HepG2 (cell line): ENCODE measurements around the gene PPP1R12B. TPM values are rescaled to one million over a fixed set of nuclear protein-coding genes. Genes with fewer than 3 reads are reported as not detected.
A peak's percentile ranks its signal among the peaks of the same experiment; 100 is the strongest.

Source experiments
- CHD4 ChIP-seq: fragments of 200-600 bp; sonication (generic); IDR thresholded peaks from 2 replicates; pipeline ENCODE4 v1.7.0; 2017; ENCODE audit warnings: mild to moderate bottlenecking, low read length, borderline replicate concordance
- HINFP ChIP-seq: sonication (generic); formaldehyde crosslinking; IDR thresholded peaks from 2 replicates; pipeline ENCODE4 v1.4.0; 2020; ENCODE audit warnings: low read depth, mild to moderate bottlenecking, missing genetic modification reagents
- HNF1B ChIP-seq: sonication (generic); formaldehyde crosslinking; IDR thresholded peaks from 2 replicates; pipeline ENCODE4 v1.5.1; 2020; ENCODE audit warnings: mild to moderate bottlenecking, moderate library complexity, missing genetic modification reagents
- KDM2A ChIP-seq: sonication (generic); formaldehyde crosslinking; IDR thresholded peaks from 2 replicates; pipeline ENCODE4 v1.4.0; 2020; ENCODE audit warnings: low read depth, missing genetic modification reagents, borderline replicate concordance
- MLX ChIP-seq: IDR thresholded peaks from 2 replicates; pipeline ENCODE4 v1.6.1; 2016
- RAD51 ChIP-seq: fragments of 450-650 bp; IDR thresholded peaks from 2 replicates; pipeline ENCODE4 v1.6.1; 2016; ENCODE audit warnings: borderline replicate concordance
- TIGD3 ChIP-seq: sonication (generic); formaldehyde crosslinking; IDR thresholded peaks from 2 replicates; pipeline ENCODE4 v1.5.1; 2020; ENCODE audit warnings: mild to moderate bottlenecking, missing genetic modification reagents, borderline replicate concordance
- ZFP41 ChIP-seq: sonication (generic); formaldehyde crosslinking; IDR thresholded peaks from 2 replicates; pipeline ENCODE4 v1.4.0; 2020; ENCODE audit warnings: mild to moderate bottlenecking, missing genetic modification reagents, borderline replicate concordance
- ZFP90 ChIP-seq: sonication (generic); formaldehyde crosslinking; IDR thresholded peaks from 2 replicates; pipeline ENCODE4 v1.8.0; 2022; ENCODE audit warnings: missing genetic modification reagents, mild to moderate bottlenecking, inconsistent platforms, borderline replicate concordance
- ZHX2 ChIP-seq, 2 experiments: sonication (generic) in 1 of 2; formaldehyde crosslinking in 1 of 2; IDR thresholded peaks; 2 replicates each; pipeline versions ENCODE4 v1.6.1 to v1.9.0; 2014 to 2022; ENCODE audit warnings: antibody characterized with exemption in 1 of 2, borderline replicate concordance in 1 of 2, inconsistent platforms in 1 of 2, low read depth in 1 of 2, missing genetic modification reagents in 1 of 2
- ZNF678 ChIP-seq: sonication (generic); formaldehyde crosslinking; IDR thresholded peaks from 2 replicates; pipeline ENCODE4 v1.4.0; 2020; ENCODE audit warnings: mild to moderate bottlenecking, missing genetic modification reagents
- ZNF839 ChIP-seq: sonication (generic); formaldehyde crosslinking; IDR thresholded peaks from 2 replicates; pipeline ENCODE4 v1.4.0; 2020; ENCODE audit warnings: missing genetic modification reagents, mild to moderate bottlenecking, borderline replicate concordance
- polyA plus RNA-seq, 8 experiments: library from polyadenylated mRNA; depleted of rRNA in 3 of 8; stranded (reverse) in 7 of 8; unstranded in 1 of 8; fragments of >200 nt; fragmentation: Illumina TruSeq in 4 of 8; extraction: Trizol in 4 of 8; gene quantifications; 2 replicates each; pipeline versions ENCODE4 v1.2.1 to v1.2.3, GENCODE V29; 2011 to 2016; ENCODE audit warnings: low read depth in 4 of 8, missing spikeins in 1 of 8, mixed read lengths in 1 of 8; ENCODE audit not compliant: insufficient read depth in 1 of 8
- total RNA-seq, 5 experiments: library from RNA; depleted of rRNA; stranded (reverse); fragments of >200 nt; fragmentation: Illumina TruSeq; extraction: Trizol; gene quantifications; 2 replicates each; pipeline ENCODE4 v1.2.3, GENCODE V29; 2016; ENCODE audit warnings: low read depth in 1 of 5

PPP1R12B gene
- total and polyA plus RNA-seq, 2 of the 13 experiments (the other 11 are each of a cell fraction or from before 2014, with no cell fraction given) = 12.0 to 13.6 TPM

GRCh38 chr1:202624781-202625108 is 276.2 kb downstream of the PPP1R12B start (continued):
- no peak for TF ChIP-seq ZHX2 (IDR thresholded peaks at IDR 0.05; ENCODE audit: low read depth)
- TF ChIP-seq ZHX2 (CRISPR knock-in tag; IDR thresholded peaks at IDR 0.05; ENCODE audit: borderline replicate concordance) = no peak
- TF ChIP-seq ZFP41 (CRISPR knock-in tag) = no peak
- TF ChIP-seq CHD4 = 0 out of 2 replicates have a peak, but pooled peaks have one; percentile 42
- TF ChIP-seq ZNF839 (CRISPR knock-in tag) = no peak
- TF ChIP-seq MLX = no peak
- no peak for TF ChIP-seq HNF1B
- TF ChIP-seq KDM2A (CRISPR knock-in tag) = no peak
- no peak for TF ChIP-seq ZNF678 (CRISPR knock-in tag)
- no peak for TF ChIP-seq ZFP90 (CRISPR knock-in tag)
- no peak for TF ChIP-seq HINFP
- no peak for TF ChIP-seq RAD51
- no peak for TF ChIP-seq TIGD3 (CRISPR knock-in tag)
